ENCODE data around the gene HSPB8.

HSPB8 gene

DNA sequence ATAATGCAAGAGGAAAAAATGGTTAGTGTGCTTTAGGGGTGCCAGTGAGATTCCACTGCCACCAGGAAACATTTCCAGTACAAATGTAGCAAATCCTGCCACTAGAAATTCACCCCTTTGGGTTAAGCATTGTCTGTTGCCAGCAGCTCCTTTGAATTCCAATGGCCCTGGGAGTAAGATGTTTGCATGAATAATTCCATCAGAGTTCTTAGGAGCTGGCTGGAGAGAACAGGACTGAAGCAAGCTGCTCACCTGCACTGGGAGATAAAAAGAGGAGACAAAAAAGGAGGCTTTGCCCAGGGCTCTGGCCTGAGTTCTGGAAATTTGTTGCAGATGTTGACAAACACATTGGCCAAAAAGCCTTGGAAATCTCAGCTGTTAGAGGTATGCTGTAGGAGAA is 57.6 kb downstream of the HSPB8 start:
- Histone ChIP-seq H3K27ac (no peak overlapping the region), H3K27me3 (ENCODE audit: insufficient read depth, low read depth, severe bottlenecking) (no peaks in the 10 kb centered on the region), H3K9me3 (ENCODE audit: severe bottlenecking) (peaks cover 3% of the 10 kb centered on the region), H3K4me3 (ENCODE audit: low read depth, low read length) (no peak overlapping the region), H3K36me3 (no peaks in the 10 kb centered on the region)
- DNase-seq = no peak
- TF ChIP-seq CTCF (IDR thresholded peaks at IDR 0.05; ENCODE audit: low read depth, low read length) = no peak

DNA sequence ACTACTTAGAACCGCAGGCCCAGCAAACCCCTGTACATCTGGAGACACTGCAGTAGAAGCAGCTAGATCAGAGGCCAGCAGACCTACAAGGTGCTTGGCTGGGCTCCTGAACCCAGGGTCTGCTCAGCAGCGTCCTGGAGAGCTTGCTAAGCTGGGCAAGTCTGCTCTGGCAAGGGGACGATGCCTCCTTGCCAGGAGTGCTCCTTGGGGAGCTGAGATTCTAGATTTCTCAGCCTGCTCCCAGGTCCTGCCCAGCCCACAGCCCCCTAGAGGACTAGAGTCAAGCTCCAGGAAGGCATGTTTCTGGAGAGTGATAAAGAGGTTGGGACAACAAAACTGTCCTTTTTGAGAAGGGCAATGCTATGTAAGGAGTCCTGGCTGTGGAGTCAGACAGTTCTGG is 60.3 kb downstream of the HSPB8 start:
- Histone ChIP-seq H3K27ac (no peak overlapping the region), H3K27me3 (ENCODE audit: insufficient read depth, low read depth, severe bottlenecking) (no peaks in the 10 kb centered on the region), H3K9me3 (ENCODE audit: severe bottlenecking) (peaks cover 3% of the 10 kb centered on the region), H3K36me3 (no peaks in the 10 kb centered on the region), H3K4me3 (ENCODE audit: low read depth, low read length) (no peak overlapping the region)
- DNase-seq = no peak
- no peak for TF ChIP-seq CTCF (IDR thresholded peaks at IDR 0.05; ENCODE audit: low read depth, low read length)

- Histone ChIP-seq H3K9me3 (ENCODE audit: severe bottlenecking) (peaks cover under 1% of the 10 kb centered on the region), H3K4me3 (ENCODE audit: low read depth, low read length) (no peak overlapping the region), H3K36me3 (no peaks in the 10 kb centered on the region), H3K27ac (no peak overlapping the region), H3K27me3 (ENCODE audit: insufficient read depth, low read depth, severe bottlenecking) (no peaks in the 10 kb centered on the region)
- TF ChIP-seq CTCF (IDR thresholded peaks at IDR 0.05; ENCODE audit: low read depth, low read length) = no peak
- DNase-seq = no peak
Observed at GRCh38 chr12:119241049-119241448, 62.3 kb downstream of the HSPB8 start.

DNA sequence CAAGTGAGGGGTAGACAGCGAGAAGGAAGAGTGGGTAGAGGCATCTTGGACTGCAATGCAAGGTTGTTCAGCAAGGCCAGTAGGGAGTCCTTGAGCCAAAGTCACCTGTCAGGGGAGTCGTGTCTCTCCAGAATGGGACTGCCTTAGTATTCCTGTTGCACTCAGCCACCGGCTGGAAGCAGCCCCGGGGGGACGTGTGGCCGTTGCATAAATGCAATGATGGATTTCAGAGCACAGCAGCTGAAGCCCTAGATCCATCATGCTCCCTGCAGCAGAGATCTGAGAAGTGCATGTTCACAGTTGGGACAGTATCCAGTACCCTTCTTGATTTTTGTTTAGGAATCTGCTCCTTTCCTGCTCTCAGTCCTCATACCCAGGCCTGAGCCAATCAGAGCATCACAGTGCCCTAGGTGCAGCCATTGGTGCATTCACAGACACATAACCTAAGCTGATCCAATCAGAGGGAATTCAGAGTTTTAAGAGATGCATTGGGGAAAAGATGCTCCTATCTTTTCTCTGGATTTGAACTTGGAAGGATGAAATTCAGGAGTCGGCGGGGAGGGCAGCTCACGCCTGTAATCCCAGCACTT is 62.9 kb downstream of the HSPB8 start:
- no peaks in the 10 kb centered on the region for H3K36me3 ChIP-seq
- no peaks in the 10 kb centered on the region for H3K27me3 ChIP-seq (ENCODE audit: insufficient read depth, low read depth, severe bottlenecking)
- H3K4me3 ChIP-seq (ENCODE audit: low read depth, low read length) = no peak overlapping the region
- no peak for TF ChIP-seq CTCF (IDR thresholded peaks at IDR 0.05; ENCODE audit: low read depth, low read length)
- no peak overlapping the region for H3K27ac ChIP-seq
- H3K9me3 ChIP-seq (ENCODE audit: severe bottlenecking) = no peaks in the 10 kb centered on the region
- no peak for DNase-seq
